ENCODE measurements around the gene ARAP1.
A peak's percentile ranks its signal among the peaks of the same experiment; 100 is the strongest.

The ARAP1 gene

DNA sequence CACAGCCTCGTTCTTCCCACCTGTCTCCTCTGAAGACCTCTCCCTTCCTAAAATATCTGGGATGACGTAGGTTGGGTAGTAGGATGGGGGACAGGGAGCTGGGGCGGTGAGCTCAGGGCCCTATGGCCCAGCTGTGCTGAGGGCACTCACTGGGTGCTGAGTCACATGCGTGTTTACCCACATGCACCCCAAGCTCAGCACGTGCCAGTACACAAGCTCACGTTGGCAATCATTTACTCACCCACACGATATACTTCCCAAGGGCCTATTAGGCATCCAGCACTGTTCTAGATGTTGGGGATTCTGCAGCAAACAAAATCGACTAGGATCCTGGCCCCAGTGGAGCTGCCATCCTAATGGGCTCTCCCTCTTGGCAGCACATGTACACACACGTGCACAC, 28.7 kb downstream of the ARAP1 start:
- DNase-seq (ENCODE audit: low spot score) = no peak

DNA sequence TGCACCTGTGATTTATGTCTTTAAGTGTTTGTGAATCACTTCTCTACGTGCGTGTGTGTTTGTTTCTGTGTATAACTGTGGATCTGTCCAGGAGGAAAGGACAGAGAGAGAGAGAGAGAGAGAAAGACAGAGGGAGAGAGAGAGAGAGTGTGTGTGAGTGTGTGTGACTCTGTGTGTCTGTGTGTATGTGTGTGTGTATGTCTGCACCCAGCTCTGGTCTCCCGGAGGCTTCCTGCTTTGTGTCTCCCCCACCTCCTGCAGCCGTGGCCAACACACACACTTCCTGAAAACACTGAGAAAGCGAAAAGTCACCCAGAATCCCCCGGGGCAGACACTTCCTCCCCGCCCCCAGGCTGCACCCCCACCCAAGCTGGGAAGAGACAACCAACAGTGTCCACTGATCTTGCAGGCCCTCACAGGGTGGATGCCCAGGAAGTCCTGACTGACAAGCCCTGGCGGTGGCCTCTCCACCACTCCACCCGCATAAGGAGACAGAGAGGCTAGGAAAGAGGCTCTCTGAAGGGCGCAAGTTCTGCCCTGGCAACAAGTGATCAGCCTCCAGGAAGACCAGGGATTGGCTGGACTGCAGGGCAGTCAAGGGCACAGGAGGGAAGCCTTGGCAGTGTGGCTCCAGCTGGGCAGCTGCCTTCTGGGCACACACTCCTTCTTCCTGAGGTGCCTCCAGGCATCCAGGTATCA, 30.0 kb downstream of the ARAP1 start:
- peak; percentile 14 for DNase-seq (ENCODE audit: low spot score)

DNA sequence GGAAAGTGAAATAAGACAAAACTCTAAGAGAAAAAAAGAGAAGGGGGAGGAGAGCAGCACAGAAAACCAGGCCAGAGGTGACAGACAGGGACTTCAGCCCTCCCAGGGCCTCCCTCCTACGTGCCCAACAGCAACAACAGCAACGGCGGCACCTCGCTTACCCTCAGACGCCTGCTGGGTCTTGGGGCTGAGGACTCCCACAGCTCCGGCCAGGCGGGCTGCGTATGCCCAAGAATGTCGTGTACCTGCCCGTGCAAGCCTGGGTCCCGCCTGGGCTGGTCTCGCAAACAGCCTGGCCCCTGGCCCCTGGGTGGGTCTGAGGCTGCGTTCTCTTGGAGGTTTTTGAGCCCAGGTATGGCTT, 30.5 kb downstream of the ARAP1 start:
- DNase-seq (ENCODE audit: low spot score) = no peak

DNA sequence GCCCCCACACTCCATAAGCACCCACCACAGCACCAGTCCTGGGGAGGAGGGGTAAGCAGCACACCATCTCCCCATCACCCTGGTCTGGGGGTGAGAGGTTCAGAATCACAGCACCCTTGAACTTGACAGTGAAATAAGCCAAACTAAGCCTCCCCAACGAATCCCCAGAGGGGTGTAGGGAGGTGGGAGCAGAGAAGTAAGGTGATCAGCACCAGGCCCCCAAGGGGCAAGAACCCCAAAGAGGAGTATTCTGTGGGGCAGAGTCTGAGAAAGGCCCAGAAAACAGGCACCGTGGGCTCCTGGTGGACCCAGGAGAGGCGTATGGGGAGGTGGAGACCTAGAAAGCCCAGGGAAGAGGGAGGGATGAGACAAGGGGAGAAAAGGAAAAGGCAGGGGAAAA, 30.9 kb downstream of the ARAP1 start:
- no peak for DNase-seq (ENCODE audit: low spot score)

DNA sequence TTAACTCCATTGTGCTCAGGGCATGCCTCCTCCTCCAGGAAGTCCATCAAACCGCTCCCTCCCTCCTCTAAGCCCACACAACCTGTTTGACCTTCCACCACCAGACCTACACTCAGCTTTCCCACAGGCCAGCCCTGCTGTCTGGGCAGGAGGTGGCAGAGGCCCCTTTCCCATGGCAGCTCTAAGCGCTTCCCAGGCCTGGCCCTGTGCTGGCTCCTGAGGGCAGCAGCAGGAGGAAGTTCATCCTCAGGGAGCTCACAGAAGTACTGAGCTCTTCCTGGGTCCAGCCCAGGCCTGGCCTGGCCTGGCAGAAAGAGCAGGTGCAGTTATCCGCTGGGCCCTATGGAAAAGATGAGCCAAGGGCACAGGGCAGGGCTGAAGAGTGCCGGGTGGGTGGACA, 31.4 kb downstream of the ARAP1 start:
- DNase-seq (ENCODE audit: low spot score) = no peak

DNA sequence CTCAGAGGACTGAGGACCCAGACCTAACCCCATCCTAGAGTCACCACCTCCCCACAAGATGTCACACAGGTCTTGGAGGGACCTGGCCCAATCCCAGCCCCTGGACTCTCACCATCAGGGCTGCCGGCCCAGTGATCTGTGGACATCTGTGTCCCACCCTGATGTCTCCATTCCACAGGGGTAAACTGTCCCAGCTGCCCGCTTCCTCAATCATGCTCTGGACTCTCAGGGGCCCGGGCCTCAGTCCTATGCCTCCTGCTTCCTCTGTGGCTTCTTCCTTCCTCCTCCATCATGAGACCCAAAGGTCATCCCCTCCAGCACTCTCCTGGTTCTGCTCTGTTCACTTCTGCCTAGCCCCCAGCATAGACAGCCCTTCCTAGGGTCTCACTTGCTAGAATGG, 32.2 kb downstream of the ARAP1 start:
- no peak for DNase-seq (ENCODE audit: low spot score)

DNA sequence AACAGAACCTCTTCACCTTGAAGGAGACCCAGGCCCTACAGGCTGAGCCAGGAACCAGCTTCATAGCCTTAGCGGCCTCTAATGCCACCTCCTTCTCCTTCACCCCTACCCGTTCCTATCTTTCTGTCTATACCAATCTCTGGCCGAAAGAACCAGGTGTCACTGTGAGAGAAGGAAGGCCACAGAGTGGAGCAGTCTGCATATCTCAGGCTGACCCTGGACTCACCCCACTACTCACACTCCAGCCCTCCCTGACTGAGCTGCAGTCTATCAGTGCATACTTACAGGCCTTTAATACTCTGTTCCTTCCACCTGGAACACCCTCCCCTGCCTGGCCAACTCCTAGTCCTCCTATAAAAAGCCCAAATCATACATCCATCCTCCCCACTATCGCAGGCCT, 32.7 kb downstream of the ARAP1 start:
- no peak for DNase-seq (ENCODE audit: low spot score)

DNA sequence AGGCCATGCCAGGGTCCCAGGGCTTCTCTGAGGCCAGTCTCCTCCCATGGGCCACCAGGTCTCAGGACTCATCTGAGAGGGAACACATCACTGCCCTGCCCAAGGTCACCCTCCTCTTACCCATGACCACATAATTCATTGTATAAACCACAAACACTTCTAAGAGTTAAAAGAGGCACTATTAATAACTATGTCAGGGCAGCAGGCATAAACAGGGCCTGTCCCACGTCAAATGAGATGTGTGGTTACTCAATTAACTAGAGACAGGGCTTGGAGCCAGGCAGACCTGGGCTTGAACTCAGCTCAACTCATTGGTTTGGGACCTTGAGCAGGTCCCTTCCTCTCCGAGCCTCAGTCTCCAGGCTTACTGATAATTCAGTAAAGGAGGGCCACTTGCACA, 33.1 kb downstream of the ARAP1 start:
- DNase-seq (ENCODE audit: low spot score) = no peak

DNA sequence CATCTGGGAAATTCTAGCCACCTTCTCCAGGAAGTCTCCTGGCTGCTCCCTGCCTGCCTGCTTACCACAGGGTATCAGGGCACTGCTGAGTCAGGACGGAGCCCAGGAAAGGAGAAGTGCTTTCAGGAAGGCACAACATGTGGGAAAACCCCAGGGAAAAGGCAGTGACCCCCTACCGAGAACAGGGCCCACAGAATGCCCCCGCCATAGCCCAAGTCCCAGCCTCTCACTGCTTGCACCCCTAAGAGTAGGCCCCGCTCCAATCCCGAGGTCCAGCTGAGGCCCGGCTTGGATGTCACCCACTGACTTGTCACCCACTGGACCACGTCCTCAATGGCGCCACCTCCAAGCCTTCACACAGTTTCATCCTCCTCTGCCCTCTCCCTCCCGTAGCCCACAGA, 34.1 kb downstream of the ARAP1 start:
- DNase-seq (ENCODE audit: low spot score) = no peak

DNA sequence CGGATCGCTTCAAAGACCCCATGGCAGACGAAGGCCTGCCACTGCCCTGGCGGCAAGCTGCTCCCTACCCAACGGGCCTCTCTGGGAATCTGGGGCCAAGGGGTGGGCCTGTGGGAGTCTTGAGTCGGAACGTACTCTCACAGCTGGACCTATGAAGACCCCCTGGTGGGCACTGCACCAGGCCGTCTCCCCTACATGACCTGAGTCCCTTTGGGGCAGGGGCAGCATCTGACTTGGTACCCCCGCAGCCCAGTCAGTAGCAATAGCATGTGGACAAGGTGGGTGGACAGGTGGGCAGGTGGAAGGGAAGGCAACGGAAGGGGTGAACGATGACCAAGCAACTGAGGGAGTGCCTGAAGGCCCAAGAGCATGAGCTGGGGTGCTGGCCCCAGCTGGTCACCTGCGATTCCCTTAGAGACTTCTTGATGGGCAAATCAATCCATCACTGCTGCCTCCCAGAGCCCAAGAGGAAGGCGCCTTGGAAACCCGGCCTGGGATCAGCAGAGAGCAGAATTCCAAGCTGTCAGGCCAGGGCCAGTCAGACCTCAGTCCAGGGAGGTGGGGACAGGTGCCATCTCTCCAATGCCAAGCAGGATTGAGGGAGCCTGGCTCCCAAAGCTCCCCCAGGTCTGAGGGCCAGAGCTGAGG, 35.3 kb downstream of the ARAP1 start:
- no peak for DNase-seq (ENCODE audit: low spot score)

DNA sequence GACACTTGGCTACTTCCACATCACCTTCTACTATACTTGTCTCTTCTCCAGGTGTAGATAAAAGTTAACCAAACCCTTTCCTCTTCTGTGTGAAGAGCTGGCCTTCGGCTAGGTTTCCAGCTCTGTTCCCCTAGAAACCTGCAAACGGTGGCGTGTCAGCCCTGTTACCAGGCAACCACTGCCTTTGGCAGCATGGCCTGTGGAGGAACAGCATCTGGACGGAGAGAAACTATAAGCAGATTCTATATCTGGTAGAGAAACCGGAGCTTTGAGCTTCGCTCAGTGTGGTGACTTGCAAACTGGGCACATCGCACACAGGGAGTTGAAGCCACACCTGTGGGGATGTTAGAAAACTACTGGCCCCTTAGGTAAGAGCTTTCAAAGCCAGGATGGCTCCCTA, 35.9 kb downstream of the ARAP1 start:
- no peak for DNase-seq (ENCODE audit: low spot score)

DNA sequence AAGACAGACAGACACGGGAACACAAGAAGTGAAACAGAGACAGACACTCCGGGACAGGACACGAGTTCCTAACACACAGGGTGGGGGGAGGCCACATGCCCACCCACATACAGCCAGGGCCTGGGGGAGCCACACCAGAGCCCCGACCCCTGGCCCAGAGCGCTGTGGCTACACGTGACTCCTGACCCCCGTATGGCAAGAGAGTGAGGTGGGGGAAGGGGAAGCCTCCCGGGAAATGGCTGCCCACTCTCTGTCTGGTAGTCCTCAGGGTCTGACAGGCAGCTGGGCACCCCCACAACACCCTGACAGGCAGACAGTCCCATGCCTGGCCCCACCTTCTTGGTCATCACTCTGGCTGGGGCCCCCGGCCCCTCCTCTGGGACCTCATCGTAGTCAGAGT, 39.4 kb downstream of the ARAP1 start:
- DNase-seq (ENCODE audit: low spot score) = no peak

DNA sequence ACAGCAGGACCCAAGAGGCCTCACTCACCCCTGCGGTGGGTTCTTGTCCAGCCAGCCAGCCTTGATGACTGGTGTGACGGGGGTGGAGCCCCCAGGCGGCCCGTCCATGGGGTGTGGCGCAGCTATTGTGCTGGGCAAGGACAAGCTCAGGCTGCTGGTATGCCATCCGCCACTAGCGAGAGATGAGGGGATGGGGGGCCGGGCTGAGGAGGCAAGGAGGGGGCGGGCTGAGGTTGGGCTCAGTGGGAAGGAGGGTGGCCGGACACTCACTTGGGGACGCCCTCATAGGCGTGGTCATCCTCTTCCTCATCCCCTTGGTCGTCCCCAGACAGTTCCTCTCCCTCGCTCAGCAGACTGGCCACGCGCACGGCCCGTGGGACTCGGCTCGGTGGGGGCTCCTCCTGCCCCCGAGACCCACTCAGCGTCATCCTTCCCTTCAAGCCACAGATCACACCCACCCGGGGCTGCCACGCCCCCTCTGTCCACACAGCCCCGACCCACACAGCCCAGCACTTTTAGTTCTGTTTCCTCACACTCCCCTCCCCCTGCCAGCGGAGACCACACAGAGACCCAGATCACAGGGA, 39.9 kb downstream of the ARAP1 start:
- no peak for DNase-seq (ENCODE audit: low spot score)

DNA sequence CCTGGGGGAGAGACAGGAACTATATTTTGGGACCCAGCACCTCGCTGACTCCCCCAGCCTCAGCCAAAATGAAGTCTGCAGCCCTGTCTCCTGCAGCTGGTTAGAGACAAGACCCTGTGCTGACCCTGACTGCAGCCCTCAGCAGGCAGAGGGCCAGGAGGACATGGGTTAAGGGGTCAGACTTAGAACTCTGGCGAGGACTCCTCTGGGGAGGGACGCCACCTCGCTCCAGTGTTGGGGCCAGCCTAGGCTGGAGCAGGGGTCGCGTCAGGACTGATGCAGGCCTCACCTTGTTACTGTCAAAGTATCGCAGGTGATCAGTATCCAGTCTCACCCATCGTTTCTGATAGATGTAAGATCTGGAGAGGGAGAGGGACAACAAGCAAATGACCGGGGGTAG, 41.1 kb downstream of the ARAP1 start:
- DNase-seq (ENCODE audit: low spot score) = no peak

DNA sequence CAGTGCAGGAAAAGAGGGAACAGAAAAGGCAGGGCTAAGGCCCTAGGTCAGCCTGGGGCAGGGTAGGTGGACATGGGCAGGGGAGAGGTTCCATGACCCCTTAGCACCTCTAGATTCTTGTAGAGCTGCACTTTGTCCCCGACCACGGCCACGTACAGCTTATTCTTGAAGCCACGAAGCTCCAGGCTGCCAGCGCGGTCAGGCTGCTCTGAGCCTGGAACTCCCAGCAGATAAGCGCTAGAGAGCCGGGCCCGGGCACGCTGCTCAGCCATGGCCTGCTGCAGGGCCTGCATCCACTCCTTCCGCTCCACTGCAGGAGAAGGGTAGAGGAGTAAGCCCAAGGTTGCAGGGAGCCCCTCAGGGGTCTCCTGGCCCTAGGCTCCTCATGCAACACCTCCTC, 41.9 kb downstream of the ARAP1 start:
- DNase-seq (ENCODE audit: low spot score) = no peak

DNA sequence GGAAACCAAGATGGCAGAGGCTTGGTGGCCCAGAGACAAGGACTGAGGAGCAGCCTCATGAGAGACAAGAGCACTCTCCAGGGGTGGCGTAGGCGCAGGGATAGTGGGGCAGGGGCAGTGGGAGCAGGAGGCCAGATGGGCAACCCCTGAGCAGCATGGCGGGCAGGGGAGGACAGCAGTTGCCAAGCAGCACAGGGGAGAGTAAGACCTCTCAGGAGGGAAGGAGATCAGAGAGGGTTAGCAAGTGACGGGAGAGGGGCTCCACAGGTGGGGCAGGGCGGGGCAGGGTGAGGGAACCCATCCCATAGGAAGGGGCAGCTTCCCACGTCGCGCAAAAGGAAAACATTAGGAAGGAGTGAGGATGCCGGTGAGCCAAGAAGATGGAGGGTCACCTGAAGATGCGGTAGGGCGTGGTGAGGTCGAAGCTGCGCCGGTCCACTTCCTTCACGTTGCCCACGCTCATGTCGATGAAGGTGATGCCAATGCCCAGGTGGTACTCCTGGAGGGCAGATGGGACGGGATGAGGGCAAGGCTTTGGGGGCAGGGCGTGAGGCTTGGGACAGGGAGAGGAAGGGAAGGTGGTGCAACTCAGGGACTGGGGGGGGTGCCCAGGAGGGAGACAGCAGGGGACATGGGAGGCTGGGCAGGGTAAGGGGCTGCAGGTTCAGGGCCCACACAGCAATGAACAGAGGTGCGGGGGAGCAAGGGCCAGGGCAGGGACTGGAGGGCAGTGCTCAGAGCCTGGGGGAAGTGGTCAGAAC, 42.5 kb downstream of the ARAP1 start:
- DNase-seq (ENCODE audit: low spot score) = no peak

DNA sequence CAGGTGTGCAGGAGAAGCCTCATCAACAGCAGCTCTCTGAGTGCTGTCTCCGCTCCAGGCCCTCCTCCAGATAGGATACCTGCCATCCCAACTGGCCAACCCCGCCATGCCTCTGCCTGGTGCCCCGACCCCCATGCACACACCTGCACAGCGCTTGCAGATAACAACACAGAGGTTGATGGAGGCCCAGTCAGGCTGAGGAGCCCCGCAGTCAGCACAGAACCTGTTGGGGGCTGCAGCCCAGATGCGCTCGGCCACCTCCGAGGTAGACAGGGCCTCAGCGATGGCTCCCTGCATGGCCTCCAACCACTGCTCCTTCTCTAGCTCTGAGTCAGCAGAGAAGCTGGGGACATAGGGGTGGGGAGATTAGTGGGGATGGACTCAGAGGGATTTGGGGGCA, 45.2 kb downstream of the ARAP1 start:
- no peak for DNase-seq (ENCODE audit: low spot score)

DNA sequence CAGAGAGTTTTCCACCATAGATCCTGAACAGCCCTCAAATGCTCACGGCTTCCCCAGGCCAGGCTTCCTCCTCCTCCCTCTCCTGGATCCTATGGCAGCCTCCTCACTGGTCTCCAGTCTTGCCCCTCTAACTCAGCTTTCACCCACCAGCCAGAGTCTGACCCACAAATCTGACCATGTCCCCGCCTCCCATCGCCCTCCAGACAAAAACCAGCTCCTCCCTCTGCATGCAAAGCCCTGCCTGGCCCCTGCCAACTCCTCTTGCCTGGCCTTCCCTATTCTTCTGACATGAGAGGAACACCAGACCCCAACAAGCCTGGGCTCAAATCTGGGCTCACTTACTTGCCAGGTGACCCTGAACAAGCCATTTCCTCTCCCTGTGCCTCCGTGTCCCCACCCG, 45.6 kb downstream of the ARAP1 start:
- no peak for DNase-seq (ENCODE audit: low spot score)

DNA sequence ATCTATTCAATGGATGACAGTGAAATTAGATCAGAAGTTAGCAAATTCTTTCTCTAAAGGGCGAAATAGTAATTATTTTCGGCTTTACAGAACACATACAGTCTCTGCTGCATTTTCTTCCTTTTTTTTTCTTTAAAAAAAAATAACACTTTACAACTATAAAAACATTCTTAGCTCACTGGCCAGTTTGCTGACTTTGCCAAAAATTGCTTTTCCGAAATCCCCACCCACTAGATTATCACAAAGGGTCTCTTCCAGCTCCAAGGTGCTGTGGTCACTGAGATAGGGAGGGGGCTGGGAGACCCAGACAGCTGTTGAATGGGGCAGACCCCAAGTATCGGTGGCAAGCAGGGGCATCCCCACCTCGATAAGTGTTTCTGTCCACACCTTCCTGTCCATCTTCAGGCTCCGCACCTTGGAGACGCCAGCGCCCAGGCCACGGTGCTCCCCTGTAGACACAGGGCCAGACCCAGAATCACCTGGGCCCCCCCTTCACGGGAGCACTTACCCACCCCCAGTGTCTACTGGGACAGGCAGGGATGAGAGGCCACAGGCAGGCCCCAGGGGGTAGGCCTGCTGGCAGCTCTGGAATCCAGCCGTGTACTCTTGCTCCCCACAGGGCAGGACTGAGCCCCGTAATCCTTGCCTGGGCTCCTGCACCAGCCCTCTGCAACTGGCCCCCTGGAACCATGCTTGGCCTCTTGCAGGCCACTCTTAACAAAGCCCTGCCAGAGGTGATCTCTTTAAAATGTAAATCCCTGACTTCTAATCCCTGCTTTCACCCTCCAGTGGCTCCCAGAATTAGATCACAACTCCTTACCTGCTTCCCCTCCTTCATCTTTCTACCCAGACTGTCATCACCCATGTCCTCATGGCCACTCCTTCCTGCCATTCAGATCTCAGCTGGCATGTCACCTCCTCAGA, 46.5 kb downstream of the ARAP1 start:
- DNase-seq (ENCODE audit: low spot score) = no peak

DNA sequence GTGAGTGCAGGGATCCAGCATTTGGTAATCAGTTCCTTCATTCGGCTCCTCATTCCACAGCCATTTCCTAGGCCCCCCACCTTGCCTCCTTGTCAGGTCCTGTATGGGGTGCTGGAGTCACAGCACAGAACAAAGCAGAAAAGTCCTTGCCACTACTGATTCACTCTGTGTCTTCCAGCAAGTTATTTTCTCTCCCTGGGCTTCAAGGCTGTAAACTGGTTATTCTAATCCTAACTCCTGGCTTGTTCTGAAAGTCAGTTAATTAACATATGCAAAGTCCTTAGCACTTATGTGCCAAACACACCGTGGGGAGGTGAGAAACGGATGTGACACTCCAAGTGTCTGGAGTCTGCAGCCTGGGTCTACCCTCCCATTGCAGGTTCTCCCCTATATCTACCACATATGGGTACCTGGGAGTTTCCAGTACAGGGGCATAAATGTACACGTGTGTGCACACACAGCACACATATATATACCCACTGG, 47.4 kb downstream of the ARAP1 start:
- DNase-seq (ENCODE audit: low spot score) = no peak

DNA sequence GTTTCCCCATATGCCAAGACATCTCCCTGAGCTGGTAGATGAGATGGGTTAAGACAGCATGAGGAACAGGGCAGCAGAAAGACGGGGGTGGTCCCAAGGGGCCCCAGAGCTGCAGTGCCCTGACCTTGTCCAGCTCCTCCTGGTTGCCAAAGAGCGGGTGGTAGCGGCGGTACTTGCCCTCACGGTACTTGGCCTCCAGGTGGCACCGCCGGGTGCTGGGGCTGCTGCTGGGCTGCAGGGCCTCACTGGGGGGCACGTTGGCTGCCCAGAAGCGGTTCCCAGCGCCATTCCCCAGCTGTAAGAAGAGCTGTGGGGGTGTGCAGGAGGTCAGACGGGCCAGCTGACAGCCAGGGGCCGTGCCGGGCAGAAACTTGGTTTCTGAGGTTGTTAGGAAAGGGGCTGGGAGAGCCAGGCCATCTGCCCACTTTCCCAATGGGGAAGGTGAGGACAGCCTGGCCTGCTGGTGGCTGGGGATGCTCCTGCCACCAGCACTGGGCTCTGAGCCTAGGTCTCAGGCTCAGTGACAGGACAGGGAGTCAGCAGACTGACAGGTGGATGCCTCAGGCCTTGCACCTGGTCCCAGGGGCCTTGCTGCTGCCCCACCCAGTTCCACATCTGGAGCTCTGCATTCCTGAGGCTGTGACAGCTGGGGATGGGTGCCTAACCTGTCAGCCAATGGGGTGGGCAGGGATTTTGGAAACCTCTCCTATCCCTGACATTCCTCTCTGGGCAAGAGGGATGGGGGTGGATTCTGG, 48.0 kb downstream of the ARAP1 start:
- no peak for DNase-seq (ENCODE audit: low spot score)

Measured in LoVo (cell line).